Measurements from ENCODE around the gene ITGA6. TPM values are rescaled to one million over a fixed set of nuclear protein-coding genes. Genes with fewer than 3 reads are reported as not detected.

The ITGA6 gene
- total RNA-seq: 1 to 10 TPM; 7.0 to 8.6 TPM

DNA sequence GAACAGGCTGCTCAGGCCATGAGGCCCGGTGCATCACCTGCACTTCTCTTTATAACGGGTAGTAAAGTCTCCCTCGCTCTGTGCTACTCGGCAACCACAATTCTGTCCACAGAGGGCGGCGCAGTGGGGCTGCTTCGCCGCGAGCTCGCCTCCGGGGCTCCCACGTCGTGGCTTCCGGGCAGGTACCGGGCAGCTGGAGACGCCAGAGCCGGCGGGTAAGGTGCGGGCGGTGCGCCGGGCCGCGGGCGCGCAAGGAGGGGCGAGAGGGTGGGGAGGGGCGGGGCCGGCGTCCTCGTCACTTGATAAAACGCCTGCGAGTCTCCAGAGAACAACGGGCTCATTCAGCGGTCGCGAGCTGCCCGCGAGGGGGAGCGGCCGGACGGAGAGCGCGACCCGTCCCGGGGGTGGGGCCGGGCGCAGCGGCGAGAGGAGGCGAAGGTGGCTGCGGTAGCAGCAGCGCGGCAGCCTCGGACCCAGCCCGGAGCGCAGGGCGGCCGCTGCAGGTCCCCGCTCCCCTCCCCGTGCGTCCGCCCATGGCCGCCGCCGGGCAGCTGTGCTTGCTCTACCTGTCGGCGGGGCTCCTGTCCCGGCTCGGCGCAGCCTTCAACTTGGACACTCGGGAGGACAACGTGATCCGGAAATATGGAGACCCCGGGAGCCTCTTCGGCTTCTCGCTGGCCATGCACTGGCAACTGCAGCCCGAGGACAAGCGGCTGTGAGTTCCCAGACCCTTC, at the start of gene ITGA6:
ITGA6 (plus strand) TSS at position 331 of the 734 bp plus-strand sequence.
- Mint-ChIP-seq H3K4me1 (ENCODE audit: low read depth) (peaks cover 72% of the 10 kb centered on the region), H3K27ac (no peak within 1 kb of the TSS), H3K27me3 (ENCODE audit: low read depth) (no peaks in the 10 kb centered on the region), H3K4me3 (peak within 1 kb of the TSS; percentile 86 to 89), H3K9me3 (no peaks in the 10 kb centered on the region), H3K36me3 (ENCODE audit: insufficient read depth in 2 of 2) (no peaks in the 10 kb centered on the region)
- ATAC-seq (replicated peaks in 1 of 2) (peak; percentile 72 to 75), DNase-seq (peak; percentile 76 to 78)

DNA sequence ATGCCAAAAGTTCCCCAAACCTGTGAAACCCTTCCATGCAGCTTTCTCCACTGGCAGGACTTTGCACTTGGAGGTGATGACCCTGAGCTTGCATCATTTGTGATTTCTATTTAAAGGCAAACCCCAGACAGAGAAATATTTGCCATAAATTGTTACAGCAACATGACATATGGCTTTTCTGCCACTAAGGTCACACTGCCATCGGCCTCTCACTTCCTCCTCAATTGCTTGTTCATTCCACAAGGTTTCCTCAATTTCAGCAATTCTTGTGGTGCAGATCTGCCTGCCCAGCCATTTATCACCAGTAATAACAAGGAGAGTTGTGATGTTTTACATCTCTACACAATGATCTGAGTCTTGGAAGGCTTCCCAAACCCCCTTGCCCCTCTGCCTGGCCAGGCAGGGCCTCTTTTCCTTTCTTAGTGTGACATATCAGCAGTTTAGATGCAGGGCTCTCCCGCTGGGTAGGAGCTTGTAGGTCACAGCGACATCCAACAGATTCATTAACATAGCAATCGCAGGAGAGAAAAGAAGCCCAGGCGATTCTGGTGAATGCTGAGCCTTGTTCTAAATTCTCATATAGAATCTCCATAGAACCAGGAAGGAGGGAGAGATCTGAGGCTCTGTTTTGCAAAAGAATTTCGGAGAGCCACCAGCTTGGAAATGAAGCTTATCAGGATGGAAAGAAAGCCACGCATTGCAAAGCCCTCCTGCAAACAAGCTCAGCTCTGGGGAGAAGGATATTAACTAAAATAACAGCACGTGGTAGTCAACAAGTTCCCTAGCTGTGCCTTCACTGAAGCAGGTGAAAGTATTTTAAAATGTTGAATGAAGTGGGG, 46.7 kb upstream of the ITGA6 start:
- peaks cover 6 to 8% of the 10 kb centered on the region in 2 donors for H3K9me3 Mint-ChIP-seq
- H3K27ac Mint-ChIP-seq: no peak overlapping the region
- H3K27me3 Mint-ChIP-seq (ENCODE audit: low read depth): no peaks in the 10 kb centered on the region
- no peaks in the 10 kb centered on the region for H3K4me1 Mint-ChIP-seq (ENCODE audit: low read depth)
- ATAC-seq (replicated peaks in 1 of 2) (no peak), DNase-seq (no peak)
- no peak overlapping the region for H3K4me3 Mint-ChIP-seq
- peaks cover 3 to 5% of the 10 kb centered on the region in 2 donors for H3K36me3 Mint-ChIP-seq (ENCODE audit: insufficient read depth in 2 of 2)

DNA sequence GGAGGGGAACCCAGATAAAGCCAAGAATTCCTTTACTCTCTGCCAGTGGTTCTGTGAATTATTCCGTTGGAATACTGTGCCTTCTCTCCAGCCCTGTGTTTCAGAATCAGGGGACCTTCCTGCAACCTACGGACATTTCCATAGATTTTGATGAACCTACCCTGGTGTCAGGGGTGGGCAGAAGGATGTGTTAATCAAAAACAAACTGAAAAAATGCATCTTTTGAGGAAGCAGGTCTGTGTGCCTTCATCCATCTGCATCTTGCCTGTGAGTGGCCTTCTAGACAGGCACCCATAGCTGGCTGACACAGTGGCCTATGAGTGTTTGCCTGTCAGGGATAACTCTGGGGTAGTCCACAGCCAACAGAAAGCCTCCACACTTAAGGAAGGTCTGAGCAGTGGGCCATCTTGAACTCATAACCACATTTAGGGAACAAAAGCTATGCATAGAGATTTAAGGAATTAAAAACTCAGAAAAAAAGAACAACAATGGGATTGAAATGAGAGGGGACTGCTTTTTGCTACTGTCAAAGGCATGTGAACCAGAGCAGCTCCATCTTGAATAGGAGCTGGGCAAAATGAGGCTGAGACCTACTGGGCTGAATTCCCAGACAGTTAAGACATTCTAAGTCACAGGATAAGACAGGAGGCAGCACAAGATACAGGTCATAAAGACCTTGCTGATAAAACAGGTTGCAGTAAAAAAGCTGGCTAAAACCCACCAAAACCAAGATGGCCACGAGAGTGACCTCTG, 45.9 kb upstream of the ITGA6 start:
- peaks cover 3 to 5% of the 10 kb centered on the region in 2 donors for H3K36me3 Mint-ChIP-seq (ENCODE audit: insufficient read depth in 2 of 2)
- no peak overlapping the region for H3K27ac Mint-ChIP-seq
- ATAC-seq (replicated peaks in 1 of 2) (no peak), DNase-seq (no peak)
- no peak overlapping the region for H3K4me3 Mint-ChIP-seq
- no peaks in the 10 kb centered on the region for H3K27me3 Mint-ChIP-seq (ENCODE audit: low read depth)
- no peaks in the 10 kb centered on the region for H3K4me1 Mint-ChIP-seq (ENCODE audit: low read depth)
- H3K9me3 Mint-ChIP-seq: peaks cover 6 to 8% of the 10 kb centered on the region in 2 donors

DNA sequence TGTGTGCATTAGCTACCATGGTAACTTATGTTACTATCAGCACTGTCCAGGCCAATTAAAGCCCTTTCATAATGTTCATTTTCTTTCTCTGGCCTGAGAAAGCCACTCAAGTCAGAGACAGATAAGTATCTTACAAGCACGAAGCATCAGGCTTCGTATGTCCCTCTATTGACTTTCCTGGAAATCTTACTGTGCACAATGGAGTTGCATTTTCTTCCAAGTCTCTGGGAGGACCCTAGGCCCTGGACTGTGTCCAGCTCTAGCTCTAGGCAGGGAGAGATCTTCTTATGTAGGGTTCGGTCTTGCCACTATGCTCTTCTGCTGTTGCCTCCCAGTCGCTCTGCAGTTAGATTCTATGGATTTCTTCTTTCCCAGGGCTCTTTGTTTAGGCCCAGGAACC, 40.0 kb upstream of the ITGA6 start:
- H3K4me1 Mint-ChIP-seq (ENCODE audit: low read depth): no peaks in the 10 kb centered on the region
- no peak overlapping the region for H3K27ac Mint-ChIP-seq
- H3K27me3 Mint-ChIP-seq (ENCODE audit: low read depth): no peaks in the 10 kb centered on the region
- no peaks in the 10 kb centered on the region for H3K36me3 Mint-ChIP-seq (ENCODE audit: insufficient read depth in 2 of 2)
- DNase-seq (no peak), ATAC-seq (replicated peaks in 1 of 2) (no peak)
- H3K9me3 Mint-ChIP-seq: peaks cover 0 to 2% of the 10 kb centered on the region in 2 donors
- H3K4me3 Mint-ChIP-seq: no peak overlapping the region

DNA sequence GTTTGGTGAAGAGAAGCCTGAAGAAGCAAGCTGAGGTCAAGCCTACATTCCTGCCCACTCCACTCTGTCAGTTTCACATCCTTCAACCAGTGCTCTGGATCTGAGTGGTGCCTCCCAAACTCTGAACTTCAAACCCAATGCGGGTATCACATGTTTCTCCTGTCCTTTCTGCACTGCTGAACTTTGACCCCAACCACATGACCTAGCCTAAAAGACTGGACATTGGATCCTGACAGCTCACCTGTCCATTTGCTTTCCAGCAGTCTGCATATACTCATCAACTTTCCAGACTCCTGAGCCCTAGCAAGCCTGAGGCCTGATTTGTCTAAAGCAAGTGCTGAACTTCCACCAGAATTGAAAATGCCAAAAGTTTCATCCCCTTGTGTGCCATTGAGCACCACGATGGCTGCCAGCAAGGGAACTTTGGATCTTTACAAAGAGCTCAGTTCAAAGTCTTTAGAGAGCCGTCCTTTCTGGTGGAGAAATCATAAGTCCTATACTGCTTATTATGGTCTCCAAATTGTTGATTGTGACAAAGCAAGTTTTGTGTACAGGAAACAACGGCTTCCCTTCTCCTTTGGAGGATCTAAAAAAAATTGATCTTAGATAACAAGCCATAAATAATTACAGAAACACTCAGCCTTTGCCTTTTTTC, 37.6 kb upstream of the ITGA6 start:
- Mint-ChIP-seq H3K4me1 (ENCODE audit: low read depth) (no peaks in the 10 kb centered on the region), H3K27ac (no peak overlapping the region)

DNA sequence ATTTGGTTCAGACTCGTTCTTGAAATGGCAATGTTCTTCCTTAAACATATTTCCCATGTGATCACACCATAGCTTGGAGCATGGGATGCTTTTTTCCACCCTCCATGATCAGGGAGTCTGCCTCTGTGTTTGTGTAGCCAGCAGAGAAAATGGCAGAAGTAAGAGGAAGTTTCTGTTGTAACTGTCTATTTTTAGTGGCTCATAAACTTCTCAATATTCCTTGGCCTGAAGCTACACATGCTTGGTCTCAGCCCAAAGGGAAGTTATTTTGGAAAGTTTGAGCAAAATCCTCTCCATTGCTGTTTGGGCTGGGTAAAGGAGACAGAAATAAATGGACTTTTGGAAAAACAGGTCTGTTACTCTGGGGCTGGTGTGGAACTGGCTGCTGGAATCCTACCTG, 33.4 kb upstream of the ITGA6 start:
- Mint-ChIP-seq H3K27ac (no peak overlapping the region), H3K36me3 (ENCODE audit: insufficient read depth in 2 of 2) (no peaks in the 10 kb centered on the region), H3K9me3 (no peaks in the 10 kb centered on the region), H3K4me1 (ENCODE audit: low read depth) (no peaks in the 10 kb centered on the region), H3K4me3 (no peak overlapping the region), H3K27me3 (ENCODE audit: low read depth) (no peaks in the 10 kb centered on the region)
- DNase-seq (no peak), ATAC-seq (replicated peaks in 1 of 2) (no peak)

More for the DNA sequence above, 37.6 kb upstream of the ITGA6 start:
- ATAC-seq (replicated peaks in 1 of 2) (no peak), DNase-seq (no peak)
- H3K36me3 Mint-ChIP-seq (ENCODE audit: insufficient read depth in 2 of 2): no peaks in the 10 kb centered on the region
- no peaks in the 10 kb centered on the region for H3K27me3 Mint-ChIP-seq (ENCODE audit: low read depth)
- peaks cover 0 to 2% of the 10 kb centered on the region in 2 donors for H3K9me3 Mint-ChIP-seq
- no peak overlapping the region for H3K4me3 Mint-ChIP-seq

DNA sequence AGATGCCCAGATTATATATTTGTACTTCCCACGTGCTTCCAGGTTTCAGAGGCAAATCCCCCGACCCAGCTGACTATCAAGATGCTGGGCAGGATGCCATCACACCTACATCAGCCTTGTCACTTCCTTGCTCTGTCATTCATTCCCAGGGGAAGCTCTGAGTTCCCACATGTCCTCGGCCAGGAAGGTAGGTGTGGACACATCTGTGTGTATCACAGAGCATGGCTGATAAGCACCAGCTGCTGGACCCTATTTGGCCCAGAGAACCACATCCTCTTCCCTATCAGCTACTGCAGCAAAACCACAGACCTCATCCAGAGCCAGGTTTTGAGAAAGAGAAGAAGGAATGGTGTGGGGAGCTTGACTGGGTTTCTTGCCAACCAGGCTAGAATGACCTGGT, 31.9 kb upstream of the ITGA6 start:
- H3K4me1 Mint-ChIP-seq (ENCODE audit: low read depth): no peaks in the 10 kb centered on the region

DNA sequence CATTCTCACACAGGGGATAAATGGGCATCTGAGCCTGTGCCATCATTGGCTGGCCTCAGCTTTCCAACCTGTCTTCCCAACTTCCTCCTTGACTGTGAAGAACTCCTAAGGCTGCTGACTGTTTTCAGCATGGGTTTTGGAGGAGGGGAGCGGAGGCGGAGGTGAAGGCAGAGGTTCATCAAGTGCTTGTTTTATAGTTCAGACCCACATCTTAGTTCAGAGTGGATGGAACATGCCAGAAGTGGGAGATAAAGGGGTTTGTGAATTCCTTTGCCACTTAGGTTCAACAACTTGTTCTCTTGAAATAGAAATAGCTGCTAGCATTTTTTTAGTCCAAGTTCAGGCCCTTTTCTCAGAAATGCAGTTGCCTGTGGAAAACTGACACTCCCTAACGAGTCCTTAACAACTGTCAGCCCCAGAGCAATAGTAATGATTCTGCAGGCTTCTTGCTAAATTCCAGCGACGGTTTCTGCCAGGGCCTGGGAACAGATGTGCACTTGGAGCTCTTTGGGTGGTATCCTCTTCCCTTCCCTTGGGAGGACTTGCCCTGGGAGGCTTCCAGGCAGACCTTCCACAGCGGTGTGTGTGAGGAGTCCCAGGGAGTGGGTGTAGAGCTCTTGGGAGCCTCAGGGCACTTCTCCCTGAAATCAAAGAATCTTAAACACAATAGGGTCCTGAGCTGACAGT, 30.1 kb upstream of the ITGA6 start:
- H3K36me3 Mint-ChIP-seq (ENCODE audit: insufficient read depth in 2 of 2): no peaks in the 10 kb centered on the region
- H3K4me1 Mint-ChIP-seq (ENCODE audit: low read depth): no peaks in the 10 kb centered on the region
- H3K27me3 Mint-ChIP-seq (ENCODE audit: low read depth): no peaks in the 10 kb centered on the region
- H3K4me3 Mint-ChIP-seq: no peak overlapping the region
- DNase-seq: no peak
- no peak overlapping the region for H3K27ac Mint-ChIP-seq
- H3K9me3 Mint-ChIP-seq: no peaks in the 10 kb centered on the region
- no peak for ATAC-seq (replicated peaks in 1 of 2)

More for the DNA sequence above, 31.9 kb upstream of the ITGA6 start:
- DNase-seq (no peak), ATAC-seq (replicated peaks in 1 of 2) (no peak)
- Mint-ChIP-seq H3K27ac (no peak overlapping the region), H3K36me3 (ENCODE audit: insufficient read depth in 2 of 2) (no peaks in the 10 kb centered on the region), H3K4me3 (no peak overlapping the region), H3K27me3 (ENCODE audit: low read depth) (no peaks in the 10 kb centered on the region), H3K9me3 (no peaks in the 10 kb centered on the region)

DNA sequence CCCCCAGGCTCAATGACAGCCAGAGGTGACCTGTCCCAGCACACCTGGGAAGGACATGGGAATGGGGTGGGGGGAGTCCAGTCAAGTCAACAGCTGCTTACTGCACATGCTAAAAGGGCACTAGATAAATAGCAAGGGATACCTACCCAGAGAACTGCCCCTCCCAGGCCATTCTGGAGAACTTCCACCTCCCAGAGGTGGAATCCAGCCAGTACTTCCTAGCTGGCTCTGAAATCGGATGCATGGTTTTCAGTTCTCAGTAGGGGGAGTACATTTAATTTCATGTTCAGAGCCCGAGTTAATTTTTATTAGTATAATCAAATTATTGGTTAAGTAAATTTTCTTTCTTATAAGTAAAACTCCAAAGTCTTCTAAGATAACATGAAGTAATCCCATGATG, 28.9 kb upstream of the ITGA6 start:
- DNase-seq (no peak), ATAC-seq (replicated peaks in 1 of 2) (no peak)
- H3K4me1 Mint-ChIP-seq (ENCODE audit: low read depth): no peaks in the 10 kb centered on the region
- H3K9me3 Mint-ChIP-seq: no peaks in the 10 kb centered on the region
- H3K4me3 Mint-ChIP-seq: no peak overlapping the region
- H3K36me3 Mint-ChIP-seq (ENCODE audit: insufficient read depth in 2 of 2): no peaks in the 10 kb centered on the region
- H3K27me3 Mint-ChIP-seq (ENCODE audit: low read depth): no peaks in the 10 kb centered on the region
- H3K27ac Mint-ChIP-seq: no peak overlapping the region

DNA sequence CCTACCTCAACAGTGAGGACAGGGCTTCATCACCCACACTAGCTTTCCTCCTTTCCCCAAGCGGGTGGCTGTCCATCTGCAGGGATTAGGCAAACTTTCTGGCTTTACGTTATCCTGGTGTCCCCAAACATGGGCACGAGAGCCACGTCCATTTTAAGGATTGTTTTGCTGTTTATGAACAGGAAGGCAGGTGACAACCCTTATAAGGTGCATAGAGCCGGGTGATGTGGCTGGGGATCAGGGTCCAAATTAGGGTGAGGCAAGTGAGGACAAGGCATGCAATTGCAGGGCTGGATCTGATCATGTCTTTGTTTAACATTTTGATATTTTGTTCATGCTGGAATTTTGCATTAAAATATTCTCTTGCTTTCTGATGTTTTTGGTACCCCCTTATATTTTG, 27.6 kb upstream of the ITGA6 start:
- DNase-seq (no peak), ATAC-seq (replicated peaks in 1 of 2) (no peak)
- Mint-ChIP-seq H3K9me3 (no peaks in the 10 kb centered on the region), H3K36me3 (ENCODE audit: insufficient read depth in 2 of 2) (no peaks in the 10 kb centered on the region), H3K27ac (no peak overlapping the region), H3K4me3 (no peak overlapping the region), H3K27me3 (ENCODE audit: low read depth) (no peaks in the 10 kb centered on the region), H3K4me1 (ENCODE audit: low read depth) (no peaks in the 10 kb centered on the region)

DNA sequence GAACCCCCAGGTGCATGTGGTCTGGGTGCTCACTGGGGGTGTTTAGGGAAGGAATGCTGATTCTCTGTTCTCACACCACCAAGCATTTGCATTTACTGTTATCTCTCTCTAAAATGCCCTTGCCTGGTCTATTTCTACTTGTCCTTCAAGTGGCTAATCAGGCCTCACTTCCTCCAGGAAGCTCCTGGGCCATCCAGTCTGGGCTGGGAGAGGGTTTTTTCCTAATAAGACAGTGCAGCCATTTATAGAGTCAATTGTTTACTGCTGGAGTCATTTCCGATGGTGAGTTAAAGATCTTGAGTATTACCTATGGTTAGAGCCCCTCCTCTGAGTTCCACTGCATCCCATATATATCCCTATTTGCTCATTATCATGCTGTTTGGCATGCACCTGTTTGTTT, 25.2 kb upstream of the ITGA6 start:
- Mint-ChIP-seq H3K4me1 (ENCODE audit: low read depth) (no peaks in the 10 kb centered on the region), H3K9me3 (no peaks in the 10 kb centered on the region), H3K27ac (no peak overlapping the region), H3K4me3 (no peak overlapping the region), H3K36me3 (ENCODE audit: insufficient read depth in 2 of 2) (no peaks in the 10 kb centered on the region), H3K27me3 (ENCODE audit: low read depth) (no peaks in the 10 kb centered on the region)
- DNase-seq (no peak), ATAC-seq (replicated peaks in 1 of 2) (no peak)

DNA sequence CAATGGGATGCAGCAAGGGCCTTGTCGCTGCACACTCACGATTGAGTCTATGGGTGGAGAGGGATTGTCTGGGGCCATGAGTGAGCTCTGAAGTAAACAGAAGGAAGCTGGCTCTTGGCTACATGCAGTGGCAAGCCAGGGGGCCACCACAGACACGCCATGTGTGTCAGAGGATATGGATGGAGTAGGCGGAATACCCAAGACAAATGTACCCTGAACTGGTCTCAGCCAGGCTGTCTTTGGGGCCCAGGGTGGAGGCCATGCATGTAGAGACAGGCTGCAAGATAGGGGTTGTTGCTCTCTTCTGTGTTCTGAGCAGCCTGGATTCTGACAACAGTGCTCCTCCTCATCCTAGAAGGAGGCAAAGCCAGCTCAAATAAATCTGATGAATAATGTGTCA, 24.0 kb upstream of the ITGA6 start:
- Mint-ChIP-seq H3K27me3 (ENCODE audit: low read depth) (no peaks in the 10 kb centered on the region), H3K36me3 (ENCODE audit: insufficient read depth in 2 of 2) (no peaks in the 10 kb centered on the region), H3K9me3 (no peaks in the 10 kb centered on the region), H3K4me3 (no peak overlapping the region), H3K4me1 (ENCODE audit: low read depth) (no peaks in the 10 kb centered on the region), H3K27ac (no peak overlapping the region)
- ATAC-seq (replicated peaks in 1 of 2): no peak
- DNase-seq: no peak

Data from activated T-cell treated with anti-CD3 and anti-CD28 coated beads, Interleukin-2, amount 50 U/mL, for 72 hours (primary cell).